Measurements from ENCODE around the gene NRTN. TPM values are rescaled to one million over a fixed set of nuclear protein-coding genes. Genes with fewer than 3 reads are reported as not detected.

The NRTN gene
- total and polyA plus RNA-seq, 2 donors (not counting 1 experiment from before 2014, with no cell fraction given) = 0.27 TPM; not detected in 1

- peaks cover 0 to 20% (median 0%) of the 10 kb centered on the region in 3 donors for H3K9me3 ChIP-seq (ENCODE audit: control extremely low read depth in 1 of 3, control insufficient read depth in 2 of 3, insufficient read depth in 1 of 3, low read length in 2 of 3)
- H3K27me3 Mint-ChIP-seq = no peaks in the 10 kb centered on the region
- no peaks in the 10 kb centered on the region for H3K9me3 Mint-ChIP-seq (ENCODE audit: insufficient read depth)
- no peaks in the 10 kb centered on the region for H3K36me3 ChIP-seq (replicated peaks in 1 of 2; ENCODE audit: control extremely low read depth in 1 of 2, control insufficient read depth in 1 of 2, extremely low read depth in 1 of 2, insufficient read depth in 2 of 2, low read length in 1 of 2)
- intact Hi-C loops (cut with micrococcal nuclease) = loop anchor here (5.0 kb wide), 1 partner anchor 98 kb away; no protein-coding TSS in a partner anchor
- no peak overlapping the region for H3K27ac ChIP-seq (ENCODE audit: low read length in 2 of 2)
- no peak overlapping the region for H3K4me2 ChIP-seq (replicated peaks; ENCODE audit: low read depth, low read length, poor library complexity, severe bottlenecking)
- no peak overlapping the region for H3K27ac Mint-ChIP-seq
- ChIA-PET POLR2A (interaction anchor here (0.7 kb wide), 1 partner anchor 18 kb away, joined by 5 read pairs; the partner anchor contains the start of gene DUS3L), CTCF (interaction anchor here (2.0 kb wide), 1 partner anchor 14 kb away, joined by 6 read pairs; no protein-coding TSS in a partner anchor)
- H3K4me1 ChIP-seq (ENCODE audit: control insufficient read depth in 2 of 2, insufficient read depth in 2 of 2, low read length in 2 of 2) = peaks cover 9 to 13% of the 10 kb centered on the region in 2 donors
- H2AFZ ChIP-seq (ENCODE audit: insufficient read depth, low read depth, low read length, poor library complexity, severe bottlenecking) = no peak overlapping the region
- peaks cover 8% of the 10 kb centered on the region for H3K4me1 Mint-ChIP-seq
- ATAC-seq (ENCODE audit: low read depth) (no peak), DNase-seq (no peak)
- no peaks in the 10 kb centered on the region for H3K79me2 ChIP-seq (ENCODE audit: control insufficient read depth, insufficient read depth, low read length)
- H3K4me3 Mint-ChIP-seq = no peak overlapping the region
- TF ChIP-seq CTCF (IDR thresholded peaks at IDR 0.05) = no peak
- no peak for TF ChIP-seq EZH2 (IDR thresholded peaks at IDR 0.05; ENCODE audit: borderline replicate concordance, insufficient read depth, low read depth, low read length, poor library complexity, severe bottlenecking)
- no peaks in the 10 kb centered on the region for H4K20me1 ChIP-seq (ENCODE audit: control insufficient read depth, insufficient read depth, low read length, poor library complexity, severe bottlenecking)
- H3K4me3 ChIP-seq (ENCODE audit: control extremely low read depth in 1 of 5, extremely low read depth in 1 of 5, insufficient read depth in 1 of 5, low read depth in 2 of 5, low read length in 4 of 5) = no peak overlapping the region
- H3K27me3 ChIP-seq (replicated peaks in 1 of 4; ENCODE audit: control extremely low read depth in 1 of 4, control insufficient read depth in 3 of 4, insufficient read depth in 4 of 4, low read length in 3 of 4) = peaks cover 0 to 15% (median 6%) of the 10 kb centered on the region in 4 experiments
- H3K9ac ChIP-seq (ENCODE audit: low read length) = no peak overlapping the region
- 94% methylated on average over 8 of the region's 9 CpGs for WGBS (ENCODE audit: insufficient coverage)
These were observed 4.2 kb downstream of the NRTN start for GRCh38 chr19:5809053-5809452.

DNA sequence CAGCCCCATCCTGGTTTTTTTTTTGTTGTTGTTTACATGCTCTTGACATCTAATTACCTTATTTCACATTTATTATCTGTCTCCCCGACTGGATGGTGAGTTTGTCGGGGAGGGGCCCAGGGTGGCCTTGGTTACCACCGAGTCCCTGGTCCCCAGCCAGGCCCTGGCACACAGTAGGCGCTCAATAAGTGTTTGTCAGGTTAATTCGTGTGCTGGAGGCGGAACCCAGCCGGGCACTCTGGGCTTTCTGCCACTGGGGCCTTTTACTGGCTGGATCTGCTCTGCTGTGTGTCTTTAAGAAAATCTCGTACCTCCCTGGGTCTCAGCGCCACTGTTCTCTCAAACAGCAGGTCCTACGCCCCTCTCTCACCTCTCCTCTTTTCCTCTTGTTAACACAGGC is 4.6 kb downstream of the NRTN start:
- Mint-ChIP-seq H3K9me3 (ENCODE audit: insufficient read depth) (no peaks in the 10 kb centered on the region), H3K27me3 (no peaks in the 10 kb centered on the region), H3K27ac (no peak overlapping the region), H3K4me3 (no peak overlapping the region), H3K4me1 (peaks cover 4% of the 10 kb centered on the region)
- ChIA-PET CTCF (interaction anchor here (2.0 kb wide), 1 partner anchor 15 kb away, joined by 6 read pairs; no protein-coding TSS in a partner anchor), POLR2A (no interaction called here)
- intact Hi-C loops (cut with micrococcal nuclease) = loop anchor here (5.0 kb wide), 1 partner anchor 98 kb away; no protein-coding TSS in a partner anchor
- Histone ChIP-seq H2AFZ (ENCODE audit: insufficient read depth, low read depth, low read length, poor library complexity, severe bottlenecking) (no peak overlapping the region), H3K79me2 (ENCODE audit: control insufficient read depth, insufficient read depth, low read length) (no peaks in the 10 kb centered on the region), H3K36me3 (replicated peaks in 1 of 2; ENCODE audit: control extremely low read depth in 1 of 2, control insufficient read depth in 1 of 2, extremely low read depth in 1 of 2, insufficient read depth in 2 of 2, low read length in 1 of 2) (no peaks in the 10 kb centered on the region), H3K4me3 (ENCODE audit: control extremely low read depth in 1 of 5, extremely low read depth in 1 of 5, insufficient read depth in 1 of 5, low read depth in 2 of 5, low read length in 4 of 5) (no peak overlapping the region), H3K9me3 (ENCODE audit: control extremely low read depth in 1 of 3, control insufficient read depth in 2 of 3, insufficient read depth in 1 of 3, low read length in 2 of 3) (peaks cover 0 to 16% (median 0%) of the 10 kb centered on the region in 3 donors), H3K4me2 (replicated peaks; ENCODE audit: low read depth, low read length, poor library complexity, severe bottlenecking) (no peak overlapping the region), H3K9ac (ENCODE audit: low read length) (no peak overlapping the region), H3K27me3 (replicated peaks in 1 of 4; ENCODE audit: control extremely low read depth in 1 of 4, control insufficient read depth in 3 of 4, insufficient read depth in 4 of 4, low read length in 3 of 4) (peaks cover 0 to 10% (median 4%) of the 10 kb centered on the region in 4 experiments), H4K20me1 (ENCODE audit: control insufficient read depth, insufficient read depth, low read length, poor library complexity, severe bottlenecking) (no peaks in the 10 kb centered on the region), H3K27ac (ENCODE audit: low read length in 2 of 2) (no peak overlapping the region), H3K4me1 (ENCODE audit: control insufficient read depth in 2 of 2, insufficient read depth in 2 of 2, low read length in 2 of 2) (peaks cover 5 to 9% of the 10 kb centered on the region in 2 donors)
- TF ChIP-seq CTCF (IDR thresholded peaks at IDR 0.05) (no peak), EZH2 (IDR thresholded peaks at IDR 0.05; ENCODE audit: borderline replicate concordance, insufficient read depth, low read depth, low read length, poor library complexity, severe bottlenecking) (no peak)
- ATAC-seq (ENCODE audit: low read depth) (no peak), DNase-seq (no peak)
- whole genome bisulfite sequencing (ENCODE audit: insufficient coverage) = 75% methylated on average over 4 of the region's 10 CpGs

Data from B cell (primary cell).